ENCODE measurements around the gene HDHD3.

DNA sequence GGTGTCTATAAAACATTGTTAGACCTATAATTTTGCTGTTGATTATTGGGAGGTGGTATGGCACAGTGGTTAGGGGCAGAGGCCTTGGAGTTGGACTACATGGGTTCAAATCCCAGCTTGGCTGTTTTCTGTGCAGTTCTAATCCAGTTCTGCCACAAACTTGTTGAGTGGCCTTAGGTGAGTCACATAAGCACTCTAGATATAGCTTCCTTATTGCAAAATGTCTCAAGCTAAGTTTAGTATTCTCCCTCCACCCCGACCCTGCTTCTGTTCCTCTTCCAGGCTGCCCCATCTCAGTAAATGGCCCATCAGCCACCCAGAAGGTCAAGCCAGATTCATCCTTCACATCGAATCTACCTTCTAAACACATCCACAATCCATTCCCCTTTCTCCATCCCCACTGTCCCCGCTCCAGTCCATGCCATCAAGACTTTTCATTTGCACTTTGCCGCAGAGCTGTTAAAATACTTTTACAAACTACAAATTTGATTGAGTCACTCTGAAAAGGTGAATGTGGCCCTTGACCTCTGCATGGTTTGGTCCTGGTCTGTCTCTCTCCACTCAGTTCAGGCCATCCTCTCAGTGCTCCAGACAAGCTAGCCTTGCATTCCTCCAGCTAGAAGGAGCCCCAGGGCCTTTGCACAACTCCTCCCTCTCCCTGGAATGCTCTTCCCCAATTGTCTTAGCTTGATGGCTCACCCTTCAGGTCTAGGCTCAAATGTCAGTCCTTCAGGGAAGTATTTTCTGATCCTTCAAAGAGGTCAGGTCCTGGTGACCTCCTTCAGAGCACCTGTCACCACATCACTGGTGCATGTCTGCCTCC, 10.0 kb upstream of the HDHD3 start:
- TF ChIP-seq, protein P1, sequence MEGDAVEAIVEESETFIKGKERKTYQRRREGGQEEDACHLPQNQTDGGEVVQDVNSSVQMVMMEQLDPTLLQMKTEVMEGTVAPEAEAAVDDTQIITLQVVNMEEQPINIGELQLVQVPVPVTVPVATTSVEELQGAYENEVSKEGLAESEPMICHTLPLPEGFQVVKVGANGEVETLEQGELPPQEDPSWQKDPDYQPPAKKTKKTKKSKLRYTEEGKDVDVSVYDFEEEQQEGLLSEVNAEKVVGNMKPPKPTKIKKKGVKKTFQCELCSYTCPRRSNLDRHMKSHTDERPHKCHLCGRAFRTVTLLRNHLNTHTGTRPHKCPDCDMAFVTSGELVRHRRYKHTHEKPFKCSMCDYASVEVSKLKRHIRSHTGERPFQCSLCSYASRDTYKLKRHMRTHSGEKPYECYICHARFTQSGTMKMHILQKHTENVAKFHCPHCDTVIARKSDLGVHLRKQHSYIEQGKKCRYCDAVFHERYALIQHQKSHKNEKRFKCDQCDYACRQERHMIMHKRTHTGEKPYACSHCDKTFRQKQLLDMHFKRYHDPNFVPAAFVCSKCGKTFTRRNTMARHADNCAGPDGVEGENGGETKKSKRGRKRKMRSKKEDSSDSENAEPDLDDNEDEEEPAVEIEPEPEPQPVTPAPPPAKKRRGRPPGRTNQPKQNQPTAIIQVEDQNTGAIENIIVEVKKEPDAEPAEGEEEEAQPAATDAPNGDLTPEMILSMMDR (IDR thresholded peaks at IDR 0.05): no peak
- no peak for TF ChIP-seq EZH2 (IDR thresholded peaks at IDR 0.05)
